Neural cell (in vitro differentiated cells): ENCODE data around the gene GTF2H2C_2.
"Not testable (repeated sequence)": the region's sequence is repeated elsewhere in the genome, so short reads cannot be mapped to it uniquely, and the experiment has no call there.

Source experiments
- EZH2 ChIP-seq: fragments of 200-600, 300-800 bp; shearing (Covaris generic), sonication (generic); IDR thresholded peaks from 2 replicates; pipeline ENCODE4 v1.6.1; 2014; ENCODE audit warnings: antibody characterized with exemption, low read length, borderline replicate concordance, mild to moderate bottlenecking; ENCODE audit not compliant: insufficient read depth, poor library complexity, severe bottlenecking
- POLR2AphosphoS5 ChIP-seq: IDR thresholded peaks from 2 replicates; pipeline ENCODE4 v1.6.1; 2012
- RAD21 ChIP-seq: fragments of 450-650 bp; conservative IDR thresholded peaks from 2 replicates; pipeline ENCODE4 v1.6.1; 2014; ENCODE audit warnings: antibody characterized with exemption, mild to moderate bottlenecking, moderate library complexity
- TF ChIP-seq, protein P1 (sequence below): fragments of 450-650 bp; IDR thresholded peaks from 2 replicates; pipeline ENCODE4 v1.5.1; 2014; ENCODE audit warnings: antibody characterized with exemption, mild to moderate bottlenecking, moderate library complexity; ENCODE audit not compliant: poor library complexity, severe bottlenecking

- TF ChIP-seq, protein P1, sequence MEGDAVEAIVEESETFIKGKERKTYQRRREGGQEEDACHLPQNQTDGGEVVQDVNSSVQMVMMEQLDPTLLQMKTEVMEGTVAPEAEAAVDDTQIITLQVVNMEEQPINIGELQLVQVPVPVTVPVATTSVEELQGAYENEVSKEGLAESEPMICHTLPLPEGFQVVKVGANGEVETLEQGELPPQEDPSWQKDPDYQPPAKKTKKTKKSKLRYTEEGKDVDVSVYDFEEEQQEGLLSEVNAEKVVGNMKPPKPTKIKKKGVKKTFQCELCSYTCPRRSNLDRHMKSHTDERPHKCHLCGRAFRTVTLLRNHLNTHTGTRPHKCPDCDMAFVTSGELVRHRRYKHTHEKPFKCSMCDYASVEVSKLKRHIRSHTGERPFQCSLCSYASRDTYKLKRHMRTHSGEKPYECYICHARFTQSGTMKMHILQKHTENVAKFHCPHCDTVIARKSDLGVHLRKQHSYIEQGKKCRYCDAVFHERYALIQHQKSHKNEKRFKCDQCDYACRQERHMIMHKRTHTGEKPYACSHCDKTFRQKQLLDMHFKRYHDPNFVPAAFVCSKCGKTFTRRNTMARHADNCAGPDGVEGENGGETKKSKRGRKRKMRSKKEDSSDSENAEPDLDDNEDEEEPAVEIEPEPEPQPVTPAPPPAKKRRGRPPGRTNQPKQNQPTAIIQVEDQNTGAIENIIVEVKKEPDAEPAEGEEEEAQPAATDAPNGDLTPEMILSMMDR = not testable (repeated sequence)
- not testable (repeated sequence) for TF ChIP-seq POLR2AphosphoS5, EZH2, RAD21
Observed at GRCh38 chr5:70464019-70464637, 49.0 kb downstream of the GTF2H2C_2 start.
